ENCODE results near the gene ACER3. TPM values are rescaled to one million over a fixed set of nuclear protein-coding genes. Genes with fewer than 3 reads are reported as not detected.
"Not testable (repeated sequence)": the region's sequence is repeated elsewhere in the genome, so short reads cannot be mapped to it uniquely, and the experiment has no call there.

The ACER3 gene
- total RNA-seq = 22.1 and 31.9 TPM in 2 replicates

DNA sequence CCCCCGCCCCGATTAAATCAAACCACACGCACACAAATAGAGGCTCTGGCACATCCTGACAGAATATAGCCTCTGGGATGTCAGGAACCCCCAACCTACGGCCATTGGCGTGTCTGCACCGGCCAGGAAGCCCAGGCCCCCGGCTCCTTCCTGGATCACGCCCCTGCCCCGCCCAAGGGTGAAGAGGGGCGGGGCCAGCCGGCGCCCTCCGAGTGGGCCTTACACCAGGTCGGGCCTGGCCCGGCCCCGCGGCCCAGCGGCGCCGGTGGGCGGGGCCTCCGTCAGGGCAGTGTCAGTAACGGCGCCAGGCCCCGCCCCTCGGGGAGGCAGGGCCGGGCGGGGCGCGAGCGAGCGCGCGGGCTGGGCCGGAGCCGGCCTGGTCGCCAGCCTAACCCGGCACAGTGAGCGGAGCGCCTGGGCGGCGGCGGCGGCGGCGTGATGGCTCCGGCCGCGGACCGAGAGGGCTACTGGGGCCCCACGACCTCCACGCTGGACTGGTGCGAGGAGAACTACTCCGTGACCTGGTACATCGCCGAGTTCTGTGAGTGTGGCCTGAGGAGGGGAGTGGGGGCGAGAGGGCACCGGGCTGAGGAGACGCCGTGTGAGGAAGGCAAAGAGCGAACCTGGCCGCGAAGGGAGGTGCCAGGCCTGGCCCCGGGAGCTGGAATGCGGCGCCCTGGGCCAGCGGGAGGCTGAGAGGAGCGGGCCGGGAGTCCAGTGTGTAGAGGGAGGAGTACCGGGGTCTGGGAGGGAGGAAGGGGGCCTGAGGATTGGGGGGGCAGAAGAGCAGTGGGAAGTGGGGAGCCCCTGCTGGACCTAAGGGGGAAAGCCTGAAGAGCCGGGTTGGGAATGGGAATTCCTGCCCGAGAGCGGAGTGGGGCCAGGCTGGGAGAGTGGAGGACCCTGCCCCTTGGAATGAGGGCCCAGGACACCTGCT, at the start of gene ACER3:
ACER3 (plus strand) TSS at position 380 of the 937 bp plus-strand sequence; CDS start at position 439, 59 bp downstream.
- no peak for DNase-seq (ENCODE audit: extremely low read depth, low read depth, low spot score)

DNA sequence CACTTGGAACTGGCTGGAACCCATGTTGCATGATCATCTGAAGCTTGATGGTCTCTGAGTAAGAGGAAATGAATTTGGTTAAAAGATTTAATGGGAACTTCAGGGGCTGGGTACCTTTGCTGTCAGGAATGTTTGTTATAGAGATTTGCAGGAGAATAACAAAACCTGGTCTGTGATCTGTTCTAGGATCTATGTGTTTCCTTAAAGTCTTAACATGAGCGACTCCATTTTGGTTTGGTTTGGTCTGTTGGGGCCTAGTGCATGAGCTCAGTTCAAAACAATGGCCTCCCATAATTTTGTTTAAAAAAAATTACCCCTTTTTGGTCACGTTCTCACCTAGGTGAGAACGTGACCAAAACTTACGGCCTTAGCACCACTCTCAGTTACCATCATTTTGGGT, 49.5 kb upstream of the ACER3 start:
- no peak for DNase-seq (ENCODE audit: extremely low read depth, low read depth, low spot score)

DNA sequence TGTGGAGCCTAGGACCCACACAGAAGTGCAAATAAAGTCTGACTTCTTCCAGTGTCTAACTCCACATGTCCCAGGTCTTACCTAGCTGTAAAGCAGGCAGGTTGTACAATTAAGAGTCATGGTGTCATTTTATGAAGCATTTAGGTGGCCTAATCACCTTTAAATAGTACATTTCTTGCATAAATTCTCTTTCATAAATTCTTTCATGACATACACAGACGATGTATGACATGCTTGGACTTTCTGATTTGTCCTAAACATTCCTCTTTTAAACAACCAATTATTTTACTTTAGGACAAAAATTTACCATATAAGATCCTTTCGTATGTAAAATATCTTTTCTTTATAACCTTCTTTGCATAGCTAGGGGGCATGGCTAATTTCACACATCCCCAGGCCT, 46.3 kb upstream of the ACER3 start:
- no peak for DNase-seq (ENCODE audit: extremely low read depth, low read depth, low spot score)

DNA sequence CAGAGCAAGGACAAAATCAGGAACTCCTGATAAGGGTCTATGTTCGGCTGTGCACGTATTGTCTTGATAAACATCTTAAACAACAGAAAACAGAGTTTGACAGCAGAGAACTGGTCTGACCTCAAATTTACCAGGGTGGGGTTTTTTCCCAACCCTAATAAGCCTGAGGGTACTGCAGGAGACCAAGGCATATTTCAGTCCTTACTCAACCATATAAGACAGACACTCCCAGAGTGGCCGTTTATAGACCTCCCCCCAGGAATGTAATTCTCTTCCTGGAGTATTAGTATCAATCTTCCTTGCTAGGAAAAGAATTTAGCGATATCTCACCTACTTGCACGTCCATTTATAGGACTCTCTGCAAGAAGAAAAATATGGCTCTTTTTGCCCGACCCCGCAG, 45.0 kb upstream of the ACER3 start:
- not testable (repeated sequence) for DNase-seq (ENCODE audit: extremely low read depth, low read depth, low spot score)

DNA sequence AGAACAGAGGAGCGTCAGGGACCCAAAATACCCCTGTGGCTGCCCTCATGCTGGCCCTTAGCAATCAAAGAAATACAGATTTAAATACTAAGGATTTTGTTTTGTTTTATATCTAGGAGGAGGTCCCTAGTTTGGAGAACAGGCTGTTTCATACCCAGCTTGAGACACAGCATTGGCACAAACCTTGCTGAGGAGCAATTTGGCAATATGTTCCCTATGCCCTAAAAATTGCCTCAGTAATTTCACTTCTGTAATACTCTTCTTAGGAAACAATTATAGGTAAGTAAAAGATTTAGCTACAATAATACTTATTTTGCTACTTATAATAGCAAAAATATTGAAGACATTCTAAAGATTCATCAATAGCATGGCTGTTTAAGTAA, 40.5 kb upstream of the ACER3 start:
- no peak for DNase-seq (ENCODE audit: extremely low read depth, low read depth, low spot score)

DNA sequence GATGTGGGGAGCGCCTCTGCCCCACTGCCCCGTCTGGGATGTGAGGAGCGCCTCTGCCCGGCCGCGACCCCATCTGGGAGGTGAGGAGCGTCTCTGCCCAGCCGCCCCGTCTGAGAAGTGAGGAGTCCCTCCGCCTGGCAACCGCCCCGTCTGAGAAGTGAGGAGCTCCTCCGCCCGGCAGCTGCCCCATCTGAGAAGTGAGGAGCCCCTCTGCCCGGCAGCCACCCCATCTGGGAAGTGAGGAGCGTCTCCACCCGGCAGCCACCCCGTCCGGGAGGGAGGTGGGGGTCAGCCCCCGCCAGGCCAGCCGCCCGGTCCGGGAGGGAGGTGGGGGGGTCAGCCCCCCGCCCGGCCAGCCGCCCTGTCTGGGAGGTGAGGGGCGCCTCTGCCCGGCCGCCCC, 39.3 kb upstream of the ACER3 start:
- not testable (repeated sequence) for DNase-seq (ENCODE audit: extremely low read depth, low read depth, low spot score)

DNA sequence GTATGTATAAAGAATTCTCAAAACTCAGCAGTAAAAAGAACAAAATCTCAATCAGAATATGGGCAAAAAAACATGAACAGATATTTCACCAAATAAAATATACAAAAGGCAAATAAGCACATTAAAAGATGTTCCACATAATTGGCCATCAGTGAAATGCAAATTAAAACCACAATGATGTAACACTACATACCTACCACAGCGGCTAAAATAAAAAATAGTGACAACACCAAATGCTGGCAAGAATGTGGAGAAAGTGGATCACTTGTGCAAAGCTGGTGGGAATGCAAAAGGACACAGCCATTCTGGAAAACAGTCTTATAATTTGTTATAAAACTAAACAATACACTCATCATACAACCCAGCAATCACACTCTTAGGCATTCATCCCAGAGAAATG, 38.3 kb upstream of the ACER3 start:
- no peak for DNase-seq (ENCODE audit: extremely low read depth, low read depth, low spot score)

DNA sequence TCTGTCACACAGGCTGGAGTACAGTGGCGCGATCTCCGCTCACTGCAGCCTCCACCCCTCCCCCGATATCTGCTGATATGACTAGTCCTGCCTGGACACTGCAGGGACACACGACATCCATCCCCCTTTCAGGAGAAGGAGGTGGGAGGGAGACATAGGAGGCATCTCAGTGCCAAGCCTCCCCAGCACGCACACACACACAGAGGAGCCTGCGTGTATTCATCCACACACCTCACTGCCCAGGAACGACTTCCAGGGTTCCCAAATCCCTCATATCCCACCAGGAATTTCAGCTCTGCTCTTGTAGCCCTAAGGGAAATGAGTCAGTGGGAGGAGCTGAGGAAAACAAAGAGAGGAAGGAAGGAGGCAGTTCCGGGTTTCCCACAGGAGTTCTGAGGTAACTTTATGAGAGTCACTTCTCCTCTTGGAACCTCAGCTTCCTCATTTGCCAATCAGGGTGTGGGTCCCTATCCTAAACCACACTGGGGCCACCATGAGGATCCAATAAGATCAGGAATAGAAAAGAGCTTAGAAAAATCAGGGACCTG, 37.2 kb upstream of the ACER3 start:
- peak; percentile 98 for DNase-seq (ENCODE audit: extremely low read depth, low read depth, low spot score)

DNA sequence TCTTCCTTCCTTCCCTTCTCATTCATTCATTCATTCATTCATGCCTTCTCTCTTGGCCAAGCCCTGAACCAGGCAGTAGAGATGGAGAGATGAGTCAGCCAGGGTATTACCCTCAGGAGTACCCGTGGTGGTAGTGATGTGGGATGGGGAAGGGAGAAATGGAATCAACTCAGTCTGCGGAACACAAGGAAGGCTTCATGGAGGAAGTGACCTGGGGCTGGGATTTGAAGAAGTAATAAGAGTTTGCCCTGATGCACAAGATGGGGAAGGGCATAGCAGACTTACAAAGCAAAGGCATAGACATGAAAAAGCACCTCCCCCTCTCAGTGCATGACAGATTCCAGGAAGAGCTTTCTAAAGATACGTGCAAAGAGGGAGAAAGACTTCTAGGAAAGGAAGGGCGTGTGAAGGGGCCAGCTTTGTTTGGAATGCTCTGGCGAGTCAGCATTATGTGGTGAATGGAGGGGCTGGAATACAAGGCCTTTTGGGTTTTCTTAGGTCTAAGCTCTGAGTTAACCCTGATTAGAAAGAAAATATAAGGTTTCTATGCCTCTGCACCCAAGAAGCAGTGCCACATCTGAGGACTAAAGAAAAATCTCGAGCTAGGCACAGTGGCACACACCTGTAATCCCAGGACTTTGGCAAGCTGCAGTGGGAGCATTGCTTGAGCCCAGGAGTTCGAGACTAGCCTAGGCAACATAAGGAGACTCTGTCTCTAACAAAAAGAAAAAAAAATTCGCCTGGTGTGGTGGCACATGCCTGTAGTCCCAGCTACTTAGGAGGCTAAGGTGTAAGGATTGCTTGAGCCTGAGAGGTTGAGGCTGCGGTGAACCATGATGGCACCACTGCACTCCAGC, 36.4 kb upstream of the ACER3 start:
- peak; percentile 52 for DNase-seq (ENCODE audit: extremely low read depth, low read depth, low spot score)

DNA sequence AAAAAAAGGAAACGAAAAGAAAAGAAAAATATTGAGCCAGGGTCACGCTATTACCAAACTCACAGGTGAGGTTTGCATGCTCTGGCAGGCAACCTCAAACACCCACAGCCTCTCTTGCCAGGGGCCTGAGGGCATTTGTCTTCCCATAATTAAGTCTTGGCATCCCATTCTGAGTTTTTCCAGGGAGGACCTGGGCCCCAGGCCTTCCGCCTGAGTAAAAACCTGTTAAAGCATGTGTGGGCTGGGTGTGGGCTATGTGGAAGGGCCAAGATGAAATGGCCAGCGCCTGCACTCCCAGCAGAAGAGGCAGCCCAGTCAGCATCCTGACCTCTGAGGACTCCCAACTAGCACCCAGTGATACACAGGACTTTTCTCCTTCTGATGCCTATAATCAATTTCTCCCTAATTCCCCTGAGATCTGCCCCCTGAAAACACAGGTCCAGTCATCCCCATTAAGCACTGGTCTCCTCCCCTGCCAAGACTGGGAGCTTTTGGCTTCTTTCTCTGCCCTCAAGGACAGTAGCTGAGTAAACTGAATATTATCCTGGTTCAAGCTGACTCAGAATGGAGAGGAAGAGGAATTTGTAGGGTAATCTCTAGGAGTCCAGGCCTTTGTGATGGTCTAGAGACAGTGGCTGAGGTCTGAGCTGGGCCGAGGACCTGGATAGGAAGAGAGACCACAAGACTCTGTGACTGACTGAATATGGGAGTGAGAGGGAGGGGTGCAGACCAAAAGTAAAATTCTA, 35.6 kb upstream of the ACER3 start:
- no peak for DNase-seq (ENCODE audit: extremely low read depth, low read depth, low spot score)

DNA sequence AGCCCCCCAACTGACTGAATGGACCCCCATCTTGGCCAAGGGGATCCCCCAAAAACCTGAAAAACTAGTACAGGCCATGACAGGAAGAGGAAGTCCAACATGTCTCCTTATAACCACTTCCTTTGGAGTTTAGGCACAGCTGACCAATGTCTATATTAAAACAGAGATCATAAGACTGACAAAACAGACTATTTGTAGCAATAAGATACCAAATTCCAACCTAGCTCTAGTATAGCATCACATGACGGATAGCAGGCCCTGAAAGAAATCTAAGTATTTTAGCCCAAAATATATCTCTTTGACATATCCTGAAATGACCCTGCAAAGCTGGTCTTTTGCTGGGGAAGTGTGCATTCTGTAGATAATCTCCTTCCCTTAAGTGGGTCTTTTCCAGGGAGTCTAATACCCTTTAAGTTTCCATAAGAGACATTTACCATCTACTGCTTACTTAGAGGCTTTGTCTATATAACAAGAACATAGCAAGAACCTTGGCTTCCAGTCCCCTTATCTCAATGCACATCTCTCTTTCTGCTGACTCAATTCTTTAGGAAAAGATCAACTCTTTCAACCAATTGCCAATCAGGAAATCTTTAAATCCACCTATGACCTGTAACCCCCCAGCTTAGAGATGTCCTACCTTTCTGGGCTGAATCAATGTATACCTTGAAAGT, 34.9 kb upstream of the ACER3 start:
- no peak for DNase-seq (ENCODE audit: extremely low read depth, low read depth, low spot score)

DNA sequence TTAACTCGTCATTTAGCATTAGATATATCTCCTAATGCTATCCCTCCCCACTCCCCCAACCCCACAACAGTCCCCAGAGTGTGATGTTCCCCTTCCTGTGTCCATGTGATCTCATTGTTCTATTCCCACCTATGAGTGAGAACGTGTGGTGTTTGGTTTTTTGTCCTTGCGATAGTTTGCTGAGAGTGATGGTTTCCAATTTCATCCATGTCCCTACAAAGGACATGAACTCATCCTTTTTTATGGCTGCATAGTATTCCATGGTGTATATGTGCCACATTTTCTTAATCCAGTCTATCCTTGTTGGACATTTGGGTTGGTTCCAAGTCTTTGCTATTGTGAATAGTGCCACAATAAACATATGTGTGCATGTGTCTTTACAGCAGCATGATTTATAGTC, 34.2 kb upstream of the ACER3 start:
- DNase-seq (ENCODE audit: extremely low read depth, low read depth, low spot score) = not testable (repeated sequence)

DNA sequence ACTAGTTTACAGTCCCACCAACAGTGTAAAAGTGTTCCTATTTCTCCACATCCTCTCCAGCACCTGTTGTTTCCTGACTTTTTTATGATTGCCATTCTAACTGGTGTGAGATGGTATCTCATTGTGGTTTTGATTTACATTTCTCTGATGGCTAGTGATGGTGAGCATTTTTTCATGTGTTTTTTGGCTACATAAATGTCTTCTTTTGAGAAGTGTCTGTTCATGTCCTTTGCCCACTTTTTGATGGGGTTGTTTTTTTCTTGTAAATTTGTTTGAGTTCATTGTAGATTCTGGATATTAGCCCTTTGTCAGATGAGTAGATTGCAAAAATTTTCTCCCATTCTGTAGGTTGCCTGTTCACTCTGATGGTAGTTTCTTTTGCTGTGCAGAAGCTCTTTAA, 33.7 kb upstream of the ACER3 start:
- DNase-seq (ENCODE audit: extremely low read depth, low read depth, low spot score) = not testable (repeated sequence)

DNA sequence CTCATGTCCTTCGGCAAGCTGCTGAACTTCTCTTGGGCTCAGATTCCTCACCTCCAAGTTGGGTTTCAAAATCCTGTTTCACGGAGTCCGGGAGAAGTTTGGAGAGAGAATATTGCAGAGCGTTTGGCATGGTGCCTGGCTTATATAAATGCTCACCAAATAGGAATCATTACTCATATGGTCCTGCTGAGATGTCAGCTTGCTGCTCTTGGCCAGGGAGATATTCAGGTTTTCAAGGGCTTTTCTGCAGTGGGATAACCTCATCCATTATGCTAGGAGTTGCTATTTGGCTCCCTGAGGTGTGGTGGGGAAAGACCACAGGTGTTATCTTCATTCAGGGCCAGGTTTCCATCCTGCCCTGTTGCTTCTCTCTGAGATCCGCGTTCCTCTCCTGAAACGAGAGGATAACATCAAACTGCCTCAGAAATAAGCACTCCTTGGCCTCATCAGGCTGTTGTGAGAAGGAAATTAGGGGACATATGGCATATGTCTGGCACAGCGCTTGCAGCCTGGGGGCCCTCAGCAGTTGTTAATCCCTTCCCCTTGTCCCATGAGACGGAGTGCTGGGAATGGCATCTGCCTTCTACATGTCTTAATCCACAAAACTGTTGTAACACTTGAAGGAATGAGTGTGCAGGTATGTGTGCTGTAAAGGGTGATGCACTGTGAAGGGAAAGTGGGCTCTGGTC, 29.9 kb upstream of the ACER3 start:
- no peak for DNase-seq (ENCODE audit: extremely low read depth, low read depth, low spot score)

DNA sequence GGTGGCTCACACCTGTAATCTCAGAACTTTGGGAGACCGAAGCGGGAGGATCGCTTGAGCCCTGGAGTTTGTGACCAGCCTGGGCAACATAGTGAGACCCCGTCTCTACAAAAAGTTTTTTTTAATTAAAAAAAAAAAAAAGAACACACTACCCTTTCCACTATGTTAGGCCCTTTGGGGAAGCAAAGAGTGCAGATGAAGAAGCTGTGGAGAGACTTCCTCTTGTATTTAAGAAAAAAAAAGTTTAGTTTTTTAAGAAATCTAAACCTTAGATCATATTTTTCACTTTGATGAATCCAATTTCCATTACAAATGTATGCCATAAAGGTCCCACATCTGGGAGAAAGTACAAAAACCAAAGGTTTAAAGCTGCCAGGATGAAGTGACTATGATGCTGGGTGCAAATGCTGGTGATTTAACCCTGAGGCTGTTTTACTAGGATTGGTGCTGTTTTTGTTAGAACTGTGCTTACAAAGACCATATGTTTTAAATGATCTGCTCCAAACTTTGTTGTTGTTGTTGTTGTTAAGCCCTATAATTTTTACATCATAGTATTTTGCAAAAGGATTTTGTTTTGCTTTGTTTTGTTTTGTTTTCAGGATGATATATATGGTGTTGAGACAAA, 28.9 kb upstream of the ACER3 start:
- DNase-seq (ENCODE audit: extremely low read depth, low read depth, low spot score) = no peak

DNA sequence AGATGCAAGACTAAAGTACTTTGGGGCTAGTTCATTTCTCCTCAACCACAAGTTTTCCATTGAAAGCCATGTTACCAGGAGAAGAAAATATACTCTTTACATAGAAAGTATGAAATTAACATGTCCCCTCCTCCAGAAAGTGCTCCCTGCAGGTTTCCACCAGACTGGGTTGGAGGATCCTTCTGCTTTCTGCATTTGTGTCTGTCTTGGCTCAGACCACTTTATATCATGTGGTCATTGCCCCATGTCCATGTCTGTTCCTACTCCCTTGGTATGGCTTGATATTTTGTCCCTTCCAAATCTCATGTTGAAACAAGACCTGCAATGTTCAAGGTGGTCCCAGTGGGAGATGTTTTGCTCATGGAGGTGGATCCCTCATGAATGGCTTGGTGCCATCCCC, 28.4 kb upstream of the ACER3 start:
- DNase-seq (ENCODE audit: extremely low read depth, low read depth, low spot score) = no peak

DNA sequence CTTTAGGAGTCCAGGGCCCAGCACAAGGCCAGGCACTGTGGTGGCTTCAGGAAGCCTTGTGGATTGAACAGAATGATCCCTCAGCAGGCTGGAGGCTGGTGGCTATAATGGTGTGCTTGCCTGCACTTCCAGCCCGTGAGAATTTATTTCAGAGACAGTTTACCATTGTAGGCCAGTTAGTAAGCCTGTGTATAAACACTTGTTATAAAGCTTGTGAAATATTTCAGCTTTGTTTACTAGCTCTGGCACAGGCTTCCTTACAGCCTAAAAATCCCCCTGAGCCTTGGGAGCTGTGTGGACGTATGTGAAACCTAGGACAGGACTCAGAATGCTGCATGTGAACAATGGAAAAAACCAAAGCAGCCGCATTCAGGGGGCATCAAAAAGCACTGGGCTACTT, 26.6 kb upstream of the ACER3 start:
- no peak for DNase-seq (ENCODE audit: extremely low read depth, low read depth, low spot score)

DNA sequence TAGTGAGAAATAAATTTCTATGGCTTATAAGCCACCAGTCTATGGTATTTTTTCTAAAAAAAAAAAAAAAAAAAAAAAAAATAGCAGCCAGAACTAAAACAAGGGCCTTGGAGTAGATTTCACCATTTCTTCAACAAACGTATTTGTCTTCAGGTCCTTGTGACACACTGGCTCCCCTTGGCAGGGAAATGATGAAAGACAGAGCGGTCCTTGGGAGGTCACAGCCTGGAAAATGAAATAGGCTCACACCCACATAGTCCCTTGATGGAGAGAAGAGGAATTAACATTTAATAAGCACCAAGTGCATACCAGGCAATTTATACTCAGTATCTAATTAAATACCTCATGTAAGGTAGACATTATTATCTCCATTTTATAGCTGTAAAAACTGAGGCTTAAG, 25.7 kb upstream of the ACER3 start:
- DNase-seq (ENCODE audit: extremely low read depth, low read depth, low spot score) = no peak

DNA sequence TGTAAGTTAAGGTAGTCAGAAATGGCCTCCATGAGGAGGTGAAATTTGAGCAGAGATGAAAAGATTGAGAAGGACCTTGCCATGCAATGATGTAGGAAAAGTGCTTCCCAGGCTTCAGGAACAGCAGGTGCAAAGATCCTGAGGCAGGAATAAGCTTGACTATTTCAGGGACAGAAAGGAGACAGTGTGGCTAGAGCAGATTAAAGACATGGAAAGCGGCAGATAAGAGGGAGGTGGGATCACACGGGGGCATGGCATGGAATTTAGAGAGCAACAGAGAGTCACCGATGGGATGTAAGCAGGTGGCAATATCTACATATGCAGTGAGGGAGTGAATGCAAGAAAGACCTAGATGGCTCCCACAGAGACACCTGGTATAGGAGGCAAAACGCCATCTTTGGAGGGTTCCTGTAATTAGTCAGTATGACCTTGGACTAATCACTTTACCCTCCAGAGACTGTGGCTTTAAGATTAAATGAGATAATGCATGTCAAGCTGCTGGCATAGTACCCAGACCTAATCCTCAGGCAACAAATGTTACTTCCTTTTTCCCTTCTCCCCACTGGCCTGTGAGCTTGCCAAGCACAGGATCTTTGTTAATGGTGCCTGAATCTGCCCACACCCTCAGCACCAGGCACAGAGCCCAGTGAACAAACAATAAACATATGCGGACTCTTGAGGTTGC, 24.6 kb upstream of the ACER3 start:
- DNase-seq (ENCODE audit: extremely low read depth, low read depth, low spot score) = no peak

Measured in glomerular endothelial cell (primary cell).